ENCODE measurements around the gene VAPB.

- TF ChIP-seq CTCF (IDR thresholded peaks at IDR 0.05) (no peak), POLR2A (IDR thresholded peaks at IDR 0.05) (no peak)
Measured at GRCh38 chr20:58340151-58340550, 48.9 kb upstream of the VAPB start.

Data from lower leg skin (tissue), 3 donors.